Stimulated activated CD8-positive, alpha-beta memory T cell treated with anti-CD3 and anti-CD28 coated beads, Interleukin-15, amount 100 ng/mL, for 1 hour (primary cell): ENCODE results near the gene KRT86.

Experiments
- DNase-seq: peaks from one replicate; pipeline ENCODE4 v3.0.0-alpha.2; 2020; ENCODE audit warnings: low read depth

KRT86 gene

DNA sequence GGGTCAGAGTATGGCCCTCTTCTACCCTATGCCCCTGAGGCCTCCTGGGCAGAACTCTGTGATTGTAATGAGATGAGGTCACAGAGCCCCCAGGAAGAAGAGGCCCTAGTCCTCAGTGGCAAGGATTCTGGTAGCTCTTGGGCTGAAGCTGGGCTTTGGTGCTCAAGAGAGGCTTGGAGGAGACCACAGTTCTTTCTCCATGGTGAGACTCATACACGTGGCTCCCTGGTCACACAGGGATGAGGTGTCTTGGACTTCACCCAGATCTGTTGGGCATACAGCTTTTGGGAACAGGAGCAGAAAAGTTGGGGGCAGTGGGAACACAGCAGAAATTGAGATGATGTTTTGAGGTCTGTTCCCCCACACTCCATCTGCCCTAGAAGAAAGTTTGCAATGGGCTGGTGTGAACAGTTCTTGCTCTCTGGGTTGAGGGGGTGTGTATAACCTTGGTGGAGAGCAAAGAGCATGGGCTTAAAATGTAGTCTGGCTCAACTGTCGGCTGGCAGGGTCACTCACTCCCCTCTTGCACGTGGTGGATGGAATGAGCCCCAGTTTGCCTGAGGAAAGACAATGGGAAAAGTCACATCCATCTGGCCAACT lies at the start of gene KRT86:
Gene KRT86, plus strand, starts transcription at position 125 of the 600 bp plus-strand sequence. CDS start 27,272 bp downstream, outside the sequence.
- DNase-seq, result no peak

DNA sequence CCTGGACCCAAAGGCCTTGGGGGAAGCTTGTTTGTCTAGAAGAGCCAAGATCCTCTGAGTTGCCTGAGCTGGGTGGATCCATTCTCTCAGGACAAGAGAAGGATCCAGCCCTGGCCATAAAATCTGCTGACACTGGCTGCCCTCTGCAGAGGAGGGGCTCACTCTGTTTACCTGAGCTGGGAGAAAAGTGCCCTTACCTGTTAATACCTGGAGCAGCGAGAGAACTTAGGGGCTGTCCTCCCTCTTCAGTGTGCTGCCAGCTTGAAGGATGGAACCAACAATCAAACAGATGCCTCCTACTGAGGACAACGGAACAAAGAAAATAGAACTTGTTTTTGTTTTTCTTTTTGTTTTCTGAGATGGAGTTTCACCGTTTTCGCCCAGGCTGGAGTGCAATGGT lies 48.7 kb upstream of the KRT86 start:
- DNase-seq, result no peak

GRCh38 chr12:52226446-52226845 lies 48.0 kb upstream of the KRT86 start:
- no peak for DNase-seq

DNA sequence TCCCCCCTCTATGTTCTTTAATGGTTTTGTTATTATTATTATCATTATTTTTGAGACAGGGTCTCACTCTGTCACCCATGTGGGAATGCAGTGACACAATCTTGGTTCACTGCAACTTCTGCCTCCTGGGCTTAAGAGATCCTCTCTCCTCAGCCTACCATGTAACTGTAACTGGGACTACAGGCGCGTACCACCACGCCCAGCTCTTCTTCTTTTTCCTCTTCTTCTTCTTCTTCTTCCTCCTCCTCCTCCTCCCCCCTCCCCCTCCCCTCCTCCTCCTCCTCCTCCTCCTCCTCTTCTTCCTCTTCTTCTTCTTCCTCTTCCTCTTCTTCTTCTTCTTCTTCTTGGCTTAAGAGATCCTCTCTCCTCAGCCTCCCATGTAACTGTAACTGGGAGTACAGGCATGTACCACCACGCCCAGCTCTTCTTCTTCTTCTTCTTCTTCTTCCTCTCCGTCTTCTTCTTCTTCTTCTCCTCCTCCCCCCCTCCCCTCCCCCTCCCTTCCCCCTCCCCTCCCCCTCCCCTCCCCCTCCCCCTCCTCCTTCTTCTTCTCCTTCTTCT lies 46.8 kb upstream of the KRT86 start:
- DNase-seq, result no peak

DNA sequence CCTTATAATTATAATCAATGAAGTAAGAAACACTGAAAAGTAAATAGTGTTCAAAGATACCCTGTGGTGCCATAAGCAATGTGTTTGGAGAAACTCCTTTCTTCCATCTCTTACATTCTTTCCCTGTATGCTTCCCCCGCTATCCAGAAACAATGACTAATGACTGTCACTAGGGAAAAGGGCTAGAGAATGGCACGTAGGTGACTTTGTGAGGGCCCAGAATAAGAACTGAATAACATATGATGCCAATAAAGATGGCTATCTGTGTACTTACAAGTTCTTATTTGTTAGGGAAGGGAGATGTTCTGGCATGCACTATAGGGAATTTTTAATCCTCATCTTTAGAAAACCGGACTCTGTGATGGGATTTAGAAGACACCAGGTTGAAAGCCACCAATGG lies 46.1 kb upstream of the KRT86 start:
- no peak for DNase-seq

GRCh38 chr12:52228931-52229330 lies 45.5 kb upstream of the KRT86 start:
- DNase-seq, result no peak

DNA sequence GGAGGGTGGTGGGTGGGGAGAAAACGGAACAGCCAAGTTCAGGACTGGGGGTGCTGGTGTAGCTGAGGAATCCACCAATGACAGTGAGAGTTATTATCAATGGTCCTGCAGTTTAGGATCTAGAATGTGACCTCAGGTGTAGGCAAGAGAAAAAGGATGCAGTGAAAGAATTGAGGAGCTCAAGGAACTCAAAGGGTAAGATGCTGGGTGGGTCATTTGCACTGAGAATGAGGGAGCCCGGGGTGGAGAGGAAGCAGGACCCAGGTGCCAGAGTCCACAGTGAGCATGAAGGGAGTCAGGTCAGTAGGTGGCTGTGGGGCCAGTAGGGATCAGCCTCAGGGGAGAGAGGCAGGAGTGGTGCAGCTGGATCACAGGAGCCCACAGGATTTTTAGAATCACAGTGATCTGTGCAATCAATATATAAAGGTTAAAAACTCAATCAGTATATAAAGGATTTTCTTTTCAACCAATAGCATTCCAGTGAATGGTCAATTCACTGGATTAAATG lies 44.6 kb upstream of the KRT86 start:
- no peak for DNase-seq

DNA sequence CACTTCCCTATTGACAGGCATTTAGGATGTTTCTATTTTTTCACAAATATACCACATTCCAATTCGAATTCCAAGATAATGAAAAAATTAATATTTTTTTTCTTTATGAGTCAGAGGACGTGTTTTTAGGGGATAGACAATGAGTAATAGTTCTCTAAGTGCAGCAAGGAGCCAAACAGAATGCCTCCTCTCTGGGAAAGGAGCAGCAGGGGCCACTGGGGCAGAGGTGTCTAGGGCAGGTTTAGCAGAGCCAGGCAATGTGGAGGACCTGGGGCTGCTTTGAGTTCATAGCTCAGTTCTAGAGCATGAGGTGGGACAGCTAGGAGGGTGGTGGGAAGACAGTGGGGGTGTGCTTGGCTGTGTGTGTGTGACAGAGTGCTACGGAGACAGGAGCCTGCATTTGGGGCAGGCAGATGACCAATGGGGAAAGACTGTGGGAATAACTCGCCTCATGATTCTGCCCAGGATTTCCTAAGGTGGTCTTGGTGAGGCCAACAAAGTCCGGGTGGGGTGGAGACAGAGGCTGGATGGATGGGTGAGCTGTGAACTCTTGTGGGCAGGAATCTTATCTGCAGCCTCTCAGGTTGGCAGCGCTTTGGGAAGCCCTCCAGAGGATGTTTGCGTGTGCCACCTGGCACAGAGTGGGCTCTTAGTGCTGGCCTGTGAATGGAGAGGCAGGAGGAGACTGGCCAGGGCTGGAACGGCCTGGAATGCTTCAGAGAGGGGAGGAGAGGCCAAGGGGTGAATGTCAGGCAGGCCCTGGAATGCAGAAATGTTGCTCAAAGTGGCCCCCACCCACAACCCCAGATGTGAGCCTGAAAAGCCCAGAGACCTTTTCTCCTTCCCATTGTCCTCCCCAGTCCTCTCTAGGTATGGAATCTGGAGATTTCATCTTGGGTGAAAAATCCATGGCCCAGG lies 43.8 kb upstream of the KRT86 start:
- DNase-seq, result no peak

- no peak for DNase-seq
Observed at GRCh38 chr12:52231305-52232202, 42.9 kb upstream of the KRT86 start.

- no peak for DNase-seq
Observed at GRCh38 chr12:52232203-52232673, 42.2 kb upstream of the KRT86 start.

- no peak for DNase-seq
Observed at GRCh38 chr12:52232674-52233461, 41.6 kb upstream of the KRT86 start, which contains the start of gene KRT7. TSS of gene KRT7 (plus strand) at chr12:52233243. CDS start at chr12:52233297, 54 bp downstream.

DNA sequence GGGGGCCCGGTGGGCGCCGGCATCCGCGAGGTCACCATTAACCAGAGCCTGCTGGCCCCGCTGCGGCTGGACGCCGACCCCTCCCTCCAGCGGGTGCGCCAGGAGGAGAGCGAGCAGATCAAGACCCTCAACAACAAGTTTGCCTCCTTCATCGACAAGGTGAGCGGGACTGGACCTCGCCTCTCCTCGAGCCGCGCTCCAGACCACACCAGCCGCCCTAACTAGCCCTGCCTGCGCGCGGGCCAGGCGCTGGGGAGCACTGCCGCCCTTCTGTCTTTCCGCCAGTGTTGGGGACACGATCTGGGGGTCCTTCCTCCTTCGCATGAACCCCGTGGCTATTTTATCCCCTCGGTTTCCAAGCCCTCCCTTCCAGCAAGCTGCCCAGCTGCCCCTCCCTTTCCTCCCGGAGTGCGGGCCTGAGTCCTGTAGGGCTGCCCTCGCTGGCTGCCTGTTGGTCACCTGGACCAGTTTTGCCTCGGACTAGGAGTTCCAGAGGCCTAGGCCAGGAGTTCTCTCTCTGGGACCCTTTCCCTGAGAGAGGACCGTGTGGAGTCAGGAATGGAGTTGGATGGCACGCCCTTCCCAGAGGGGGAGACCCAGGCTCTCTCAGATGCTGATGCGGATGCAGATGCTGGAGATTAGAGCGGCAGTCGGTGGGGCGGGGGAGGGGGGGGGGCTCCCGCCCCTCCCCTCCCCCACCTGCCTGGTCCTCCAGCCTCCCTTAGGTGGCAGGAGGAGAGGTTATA lies 40.8 kb upstream of the KRT86 start:
- DNase-seq, result no peak

DNA sequence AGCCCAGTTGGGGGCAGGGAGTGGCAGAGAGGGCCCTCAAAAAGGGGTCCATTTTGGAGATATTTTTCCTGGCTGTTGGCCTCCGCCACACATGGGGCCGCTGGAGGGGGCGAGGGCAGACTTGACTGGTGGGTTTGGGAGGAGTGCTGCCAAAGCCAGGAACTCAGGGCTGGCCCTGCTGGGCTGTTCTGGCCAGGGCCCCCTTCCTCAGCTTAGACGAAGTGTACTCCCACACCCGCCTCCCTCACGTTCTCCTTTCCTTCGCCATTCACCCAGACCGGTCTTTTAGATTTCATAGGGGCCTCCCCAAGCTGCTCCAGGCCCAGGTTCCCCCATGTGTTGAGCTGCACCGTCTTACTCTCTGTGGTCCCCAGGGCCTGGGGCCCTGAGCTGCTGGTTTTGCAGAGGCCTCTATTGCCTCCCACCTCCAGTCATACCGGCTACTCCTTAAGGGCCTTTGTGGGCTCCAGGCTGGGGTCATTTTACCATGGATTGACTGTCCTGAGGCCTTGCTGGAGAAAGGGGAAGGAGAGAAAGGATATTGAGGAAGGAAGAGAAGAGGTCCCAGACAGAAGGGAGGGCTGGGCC lies 40.1 kb upstream of the KRT86 start:
- no peak for DNase-seq

- DNase-seq, result no peak
Observed at GRCh38 chr12:52235001-52235764, 39.3 kb upstream of the KRT86 start.

- no peak for DNase-seq
Observed at GRCh38 chr12:52235822-52236361, 38.6 kb upstream of the KRT86 start.

GRCh38 chr12:52236386-52237050 lies 37.9 kb upstream of the KRT86 start:
- no peak for DNase-seq

GRCh38 chr12:52238207-52238840 lies 36.1 kb upstream of the KRT86 start:
- DNase-seq, result no peak
